Measurements from ENCODE around the gene DCHS1. TPM values are rescaled to one million over a fixed set of nuclear protein-coding genes. Genes with fewer than 3 reads are reported as not detected.
A peak's percentile ranks its signal among the peaks of the same experiment; 100 is the strongest.

DCHS1 gene
- polyA plus RNA-seq, 2 donors, result 1.7 to 2.0 TPM

- Histone ChIP-seq H3K4me1 (ENCODE audit: control insufficient read depth in 2 of 2, insufficient read depth in 2 of 2, low read length in 1 of 2) (peaks cover 4 to 6% of the 10 kb centered on the region in 2 donors), H3K36me3 (ENCODE audit: control insufficient read depth in 2 of 2, insufficient read depth in 2 of 2, low read length in 1 of 2) (peaks cover 14 to 21% of the 10 kb centered on the region in 2 donors)
- WGBS, 2 donors, result 84 to 88% methylated on average over 2 of the region's 2 CpGs
These were observed 55.7 kb downstream of the DCHS1 start for GRCh38 chr11:6599881-6600390.

GRCh38 chr11:6599449-6599848 lies 56.2 kb downstream of the DCHS1 start:
- Histone ChIP-seq H3K4me1 (ENCODE audit: control insufficient read depth in 2 of 2, insufficient read depth in 2 of 2, low read length in 1 of 2) (peaks cover 4 to 6% of the 10 kb centered on the region in 2 donors), H3K36me3 (ENCODE audit: control insufficient read depth in 2 of 2, insufficient read depth in 2 of 2, low read length in 1 of 2) (peaks cover 14 to 22% of the 10 kb centered on the region in 2 donors), H3K9me3 (ENCODE audit: control insufficient read depth in 2 of 2, insufficient read depth in 1 of 2, low read depth in 1 of 2, low read length in 1 of 2) (no peaks in the 10 kb centered on the region), H3K4me3 (ENCODE audit: low read depth in 1 of 2, low read length in 2 of 2) (no peak overlapping the region), H3K27ac (ENCODE audit: low read depth in 2 of 2, low read length in 1 of 2) (no peak overlapping the region), H3K27me3 (ENCODE audit: control insufficient read depth in 1 of 2, insufficient read depth in 2 of 2, low read length in 2 of 2) (no peaks in the 10 kb centered on the region)
- 68 to 82% methylated on average over 1 of the region's 1 CpG for WGBS, 2 donors

More at GRCh38 chr11:6599881-6600390, 55.7 kb downstream of the DCHS1 start:
- no peak overlapping the region for H3K4me3 ChIP-seq (ENCODE audit: low read depth in 1 of 2, low read length in 2 of 2)
- no peak overlapping the region for H3K27ac ChIP-seq (ENCODE audit: low read depth in 2 of 2, low read length in 1 of 2)
- no peaks in the 10 kb centered on the region for H3K27me3 ChIP-seq (ENCODE audit: control insufficient read depth in 1 of 2, insufficient read depth in 2 of 2, low read length in 2 of 2)
- no peaks in the 10 kb centered on the region for H3K9me3 ChIP-seq (ENCODE audit: control insufficient read depth in 2 of 2, insufficient read depth in 1 of 2, low read depth in 1 of 2, low read length in 1 of 2)

- Histone ChIP-seq H3K36me3 (ENCODE audit: control insufficient read depth in 2 of 2, insufficient read depth in 2 of 2, low read length in 1 of 2) (peaks cover 17 to 23% of the 10 kb centered on the region in 2 donors), H3K27me3 (ENCODE audit: control insufficient read depth in 1 of 2, insufficient read depth in 2 of 2, low read length in 2 of 2) (no peaks in the 10 kb centered on the region), H3K27ac (ENCODE audit: low read depth in 2 of 2, low read length in 1 of 2) (no peak overlapping the region), H3K4me3 (ENCODE audit: low read depth in 1 of 2, low read length in 2 of 2) (no peak overlapping the region), H3K9me3 (ENCODE audit: control insufficient read depth in 2 of 2, insufficient read depth in 1 of 2, low read depth in 1 of 2, low read length in 1 of 2) (no peaks in the 10 kb centered on the region), H3K4me1 (ENCODE audit: control insufficient read depth in 2 of 2, insufficient read depth in 2 of 2, low read length in 1 of 2) (peaks cover 4 to 6% of the 10 kb centered on the region in 2 donors)
- 82 to 93% methylated on average over 3 of the region's 3 CpGs for WGBS, 2 donors
These were observed 57.1 kb downstream of the DCHS1 start for GRCh38 chr11:6598555-6598954.

GRCh38 chr11:6596239-6596877 lies 59.3 kb downstream of the DCHS1 start:
- no peaks in the 10 kb centered on the region for H3K27me3 ChIP-seq (ENCODE audit: control insufficient read depth in 1 of 2, insufficient read depth in 2 of 2, low read length in 2 of 2)
- H3K36me3 ChIP-seq (ENCODE audit: control insufficient read depth in 2 of 2, insufficient read depth in 2 of 2, low read length in 1 of 2), result peaks cover 17 to 22% of the 10 kb centered on the region in 2 donors
- peak overlapping the region in 1 of 2 donors; percentile 49 for H3K27ac ChIP-seq (ENCODE audit: low read depth in 2 of 2, low read length in 1 of 2)
- H3K4me3 ChIP-seq (ENCODE audit: low read depth in 1 of 2, low read length in 2 of 2), result no peak overlapping the region
- no peaks in the 10 kb centered on the region for H3K4me1 ChIP-seq (ENCODE audit: control insufficient read depth in 2 of 2, insufficient read depth in 2 of 2, low read length in 1 of 2)
- 55 to 59% methylated on average over 5 of the region's 5 CpGs for WGBS, 2 donors
- no peaks in the 10 kb centered on the region for H3K9me3 ChIP-seq (ENCODE audit: control insufficient read depth in 2 of 2, insufficient read depth in 1 of 2, low read depth in 1 of 2, low read length in 1 of 2)

GRCh38 chr11:6594142-6594768 lies 61.4 kb downstream of the DCHS1 start:
- WGBS, 2 donors, result 88 to 97% methylated on average over 3 of the region's 3 CpGs
- no peak overlapping the region for H3K27ac ChIP-seq (ENCODE audit: low read depth in 2 of 2, low read length in 1 of 2)
- H3K36me3 ChIP-seq (ENCODE audit: control insufficient read depth in 2 of 2, insufficient read depth in 2 of 2, low read length in 1 of 2), result peaks cover 6 to 10% of the 10 kb centered on the region in 2 donors

GRCh38 chr11:6588018-6588417 lies 67.6 kb downstream of the DCHS1 start:
- no peak overlapping the region for H3K27ac ChIP-seq (ENCODE audit: low read depth in 2 of 2, low read length in 1 of 2)
- H3K36me3 ChIP-seq (ENCODE audit: control insufficient read depth in 2 of 2, insufficient read depth in 2 of 2, low read length in 1 of 2), result no peaks in the 10 kb centered on the region
- no peaks in the 10 kb centered on the region for H3K9me3 ChIP-seq (ENCODE audit: control insufficient read depth in 2 of 2, insufficient read depth in 1 of 2, low read depth in 1 of 2, low read length in 1 of 2)
- no peak overlapping the region for H3K4me3 ChIP-seq (ENCODE audit: low read depth in 1 of 2, low read length in 2 of 2)
- WGBS, 2 donors, result 84 to 89% methylated on average over 1 of the region's 1 CpG
- no peaks in the 10 kb centered on the region for H3K27me3 ChIP-seq (ENCODE audit: control insufficient read depth in 1 of 2, insufficient read depth in 2 of 2, low read length in 2 of 2)
- peaks cover 0 to 6% of the 10 kb centered on the region in 2 donors for H3K4me1 ChIP-seq (ENCODE audit: control insufficient read depth in 2 of 2, insufficient read depth in 2 of 2, low read length in 1 of 2)

More at GRCh38 chr11:6594142-6594768, 61.4 kb downstream of the DCHS1 start:
- Histone ChIP-seq H3K9me3 (ENCODE audit: control insufficient read depth in 2 of 2, insufficient read depth in 1 of 2, low read depth in 1 of 2, low read length in 1 of 2) (no peaks in the 10 kb centered on the region), H3K4me1 (ENCODE audit: control insufficient read depth in 2 of 2, insufficient read depth in 2 of 2, low read length in 1 of 2) (no peaks in the 10 kb centered on the region), H3K4me3 (ENCODE audit: low read depth in 1 of 2, low read length in 2 of 2) (no peak overlapping the region), H3K27me3 (ENCODE audit: control insufficient read depth in 1 of 2, insufficient read depth in 2 of 2, low read length in 2 of 2) (no peaks in the 10 kb centered on the region)

- H3K36me3 ChIP-seq (ENCODE audit: control insufficient read depth in 2 of 2, insufficient read depth in 2 of 2, low read length in 1 of 2), result no peaks in the 10 kb centered on the region
- H3K4me3 ChIP-seq (ENCODE audit: low read depth in 1 of 2, low read length in 2 of 2), result no peak overlapping the region
- no peaks in the 10 kb centered on the region for H3K27me3 ChIP-seq (ENCODE audit: control insufficient read depth in 1 of 2, insufficient read depth in 2 of 2, low read length in 2 of 2)
- no peaks in the 10 kb centered on the region for H3K9me3 ChIP-seq (ENCODE audit: control insufficient read depth in 2 of 2, insufficient read depth in 1 of 2, low read depth in 1 of 2, low read length in 1 of 2)
- H3K27ac ChIP-seq (ENCODE audit: low read depth in 2 of 2, low read length in 1 of 2), result no peak overlapping the region
- peaks cover 0 to 6% of the 10 kb centered on the region in 2 donors for H3K4me1 ChIP-seq (ENCODE audit: control insufficient read depth in 2 of 2, insufficient read depth in 2 of 2, low read length in 1 of 2)
- 57 to 65% methylated on average over 11 of the region's 11 CpGs for WGBS, 2 donors
These were observed 68.2 kb downstream of the DCHS1 start for GRCh38 chr11:6587360-6587953.

- Histone ChIP-seq H3K4me3 (ENCODE audit: low read depth in 1 of 2, low read length in 2 of 2) (no peak overlapping the region), H3K27me3 (ENCODE audit: control insufficient read depth in 1 of 2, insufficient read depth in 2 of 2, low read length in 2 of 2) (no peaks in the 10 kb centered on the region)
- WGBS, 2 donors, result 85 to 92% methylated on average over 25 of the region's 25 CpGs
These were observed 68.9 kb downstream of the DCHS1 start for GRCh38 chr11:6586434-6587359.

GRCh38 chr11:6584528-6584927 lies 71.1 kb downstream of the DCHS1 start:
- Histone ChIP-seq H3K4me1 (ENCODE audit: control insufficient read depth in 2 of 2, insufficient read depth in 2 of 2, low read length in 1 of 2) (peaks cover 0 to 6% of the 10 kb centered on the region in 2 donors), H3K27me3 (ENCODE audit: control insufficient read depth in 1 of 2, insufficient read depth in 2 of 2, low read length in 2 of 2) (no peaks in the 10 kb centered on the region), H3K9me3 (ENCODE audit: control insufficient read depth in 2 of 2, insufficient read depth in 1 of 2, low read depth in 1 of 2, low read length in 1 of 2) (no peaks in the 10 kb centered on the region), H3K27ac (ENCODE audit: low read depth in 2 of 2, low read length in 1 of 2) (no peak overlapping the region), H3K4me3 (ENCODE audit: low read depth in 1 of 2, low read length in 2 of 2) (no peak overlapping the region), H3K36me3 (ENCODE audit: control insufficient read depth in 2 of 2, insufficient read depth in 2 of 2, low read length in 1 of 2) (no peaks in the 10 kb centered on the region)
- WGBS, 2 donors, result 90 to 96% methylated on average over 4 of the region's 4 CpGs

More at GRCh38 chr11:6586434-6587359, 68.9 kb downstream of the DCHS1 start:
- H3K36me3 ChIP-seq (ENCODE audit: control insufficient read depth in 2 of 2, insufficient read depth in 2 of 2, low read length in 1 of 2), result no peaks in the 10 kb centered on the region
- H3K4me1 ChIP-seq (ENCODE audit: control insufficient read depth in 2 of 2, insufficient read depth in 2 of 2, low read length in 1 of 2), result peaks cover 0 to 6% of the 10 kb centered on the region in 2 donors
- H3K9me3 ChIP-seq (ENCODE audit: control insufficient read depth in 2 of 2, insufficient read depth in 1 of 2, low read depth in 1 of 2, low read length in 1 of 2), result no peaks in the 10 kb centered on the region
- no peak overlapping the region for H3K27ac ChIP-seq (ENCODE audit: low read depth in 2 of 2, low read length in 1 of 2)
